Psoas muscle (tissue), 8 donors: Measurements from ENCODE around the gene SIPA1L2. TPM values are rescaled to one million over a fixed set of nuclear protein-coding genes. Genes with fewer than 3 reads are reported as not detected.

Experiments
- ATAC-seq, 4 donors: fragments of 200-7000 bp; cut with Tn5 transposase; one replicate each; pipeline ENCODE4 v1.9.1; 2020; ENCODE audit warnings: moderate library complexity in 3 of 4, mild to moderate bottlenecking in 2 of 4
- DNase-seq, 2 donors: peaks; one replicate each; pipeline ENCODE4 v3.0.0-alpha.2; 2020
- H3K27ac ChIP-seq: fragments of 200-600 bp; one replicate; pipeline ENCODE4 v1.8.0; 2022
- H3K27me3 ChIP-seq, 3 donors: fragments of 200-600 bp in 1 of 3; one replicate each; pipeline versions ENCODE4 v1.6.1 to v1.8.0; 2013 to 2022; ENCODE audit warnings: low read length in 2 of 3, mild to moderate bottlenecking in 2 of 3, moderate library complexity in 1 of 3; ENCODE audit not compliant: insufficient read depth in 3 of 3
- H3K36me3 ChIP-seq, 2 donors: fragments of 200-600 bp in 1 of 2; one replicate each; pipeline versions ENCODE4 v1.6.1 to v1.8.0; 2013 to 2022; ENCODE audit warnings: low read depth in 1 of 2, mild to moderate bottlenecking in 1 of 2, moderate library complexity in 1 of 2; ENCODE audit not compliant: insufficient read depth in 1 of 2
- H3K4me1 ChIP-seq: fragments of 200-600 bp; one replicate; pipeline ENCODE4 v1.8.0; 2022
- H3K4me3 ChIP-seq: fragments of 200-600 bp; one replicate; pipeline ENCODE4 v1.8.0; 2022; ENCODE audit warnings: mild to moderate bottlenecking
- H3K9me3 ChIP-seq: fragments of 200-600 bp; one replicate; pipeline ENCODE4 v1.8.0; 2022
- CTCF ChIP-seq: fragments of 200-600 bp; IDR thresholded peaks from one replicate; pipeline ENCODE4 v1.8.0; 2022; ENCODE audit warnings: antibody characterized with exemption
- WGBS, 3 donors: extraction: QIAGEN DNeasy Blood & Tissue Kit; methylation state at CpG; one replicate each; pipeline versions ENCODE4 v1.1.6 to v1.1.7; 2013; 5-methylcytosine and 5-hydroxymethylcytosine counted together
- intact Hi-C, 2 donors: fragments of 100-400 bp; cut with DNase I; formaldehyde crosslinking; loops; one replicate each; pipeline versions ENCODE4 v1.11.0 to v1.14.2; 2022
- polyA plus RNA-seq, 3 donors: library from polyadenylated mRNA; stranded (reverse); fragments of 200-250 nt; gene quantifications; one replicate each; pipeline ENCODE4 v1.2.3, GENCODE V29; 2013
- total RNA-seq, 4 donors: library from RNA; stranded (reverse); fragmentation: NEBNext Ultra II Directional in 2 of 4; extraction: Animal tissue kit (Norgen Biotek cat#: 25700) in 2 of 4; gene quantifications; one replicate each; pipeline versions ENCODE4 v1.2.1 to v1.2.4, GENCODE V29; 2021 to 2023
- donor health status: healthy with polysubstance abuse.
- donor health status: DM: no; HTN: no; CAD: no; lungs with moderate emphysema.
- donor health status: Bipolar disorder and iron deficiency.
- donor health status: healthy.
- donor health status: DM: yes; HTN: yes; CAD: no.
- donor health status: DM: no; HTN: no; CAD: no.
- donor health status: DM: no; HTN: no; CAD: no.
- donor health status: DM: yes; HTN: yes; CAD: no.

The SIPA1L2 gene
- total and polyA plus RNA-seq, 7 donors, result 4.3 to 54.4 (median 9.4) TPM

GRCh38 chr1:232599178-232600041, 30.5 kb downstream of the SIPA1L2 start:
- intact Hi-C loops, result no loop called here
- TF ChIP-seq CTCF, result no peak
- no peak for DNase-seq
- Histone ChIP-seq H3K4me3 (no peak overlapping the region), H3K27ac (no peak overlapping the region), H3K27me3 (no peaks in the 10 kb centered on the region), H3K4me1 (peaks cover 17% of the 10 kb centered on the region), H3K9me3 (no peaks in the 10 kb centered on the region), H3K36me3 (no peaks in the 10 kb centered on the region)
- no peak for ATAC-seq
- 67 to 82% (median 69%) methylated on average over 11 of the region's 11 CpGs for WGBS, 3 donors

DNA sequence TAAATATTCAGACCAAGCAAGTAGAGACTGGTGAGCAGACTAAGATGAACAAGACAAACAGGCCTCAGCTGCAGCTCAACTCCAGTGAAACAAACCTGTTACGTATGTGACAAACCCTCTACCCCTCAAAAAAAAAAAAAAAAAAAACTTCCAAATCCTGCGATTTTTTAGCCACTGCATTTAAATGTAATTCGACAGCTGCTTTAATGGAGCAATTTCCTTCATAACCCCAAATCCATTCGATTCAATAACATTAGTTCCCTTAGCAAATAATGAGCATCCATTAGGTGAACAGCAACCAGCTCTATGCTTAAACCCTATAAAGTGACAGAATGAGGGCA, 31.1 kb downstream of the SIPA1L2 start:
- no peak overlapping the region for H3K27ac ChIP-seq
- no peak for ATAC-seq
- WGBS, 3 donors, result 89 to 96% (median 96%) methylated on average over 4 of the region's 4 CpGs
- DNase-seq, result no peak
- intact Hi-C loops, result no loop called here
- no peak overlapping the region for H3K4me3 ChIP-seq
- no peaks in the 10 kb centered on the region for H3K27me3 ChIP-seq
- H3K36me3 ChIP-seq, result no peaks in the 10 kb centered on the region
- peaks cover 17% of the 10 kb centered on the region for H3K4me1 ChIP-seq
- no peak for TF ChIP-seq CTCF
- H3K9me3 ChIP-seq, result no peaks in the 10 kb centered on the region

GRCh38 chr1:232598133-232598532, 31.8 kb downstream of the SIPA1L2 start:
- H3K36me3 ChIP-seq, result no peaks in the 10 kb centered on the region
- H3K27me3 ChIP-seq, result no peaks in the 10 kb centered on the region
- TF ChIP-seq CTCF, result no peak
- no peaks in the 10 kb centered on the region for H3K9me3 ChIP-seq
- H3K4me1 ChIP-seq, result peaks cover 17% of the 10 kb centered on the region
- no peak overlapping the region for H3K4me3 ChIP-seq
- intact Hi-C loops, result no loop called here
- WGBS, 3 donors, result 97 to 100% (median 99%) methylated on average over 3 of the region's 3 CpGs
- no peak for ATAC-seq
- DNase-seq, result no peak
- no peak overlapping the region for H3K27ac ChIP-seq

DNA sequence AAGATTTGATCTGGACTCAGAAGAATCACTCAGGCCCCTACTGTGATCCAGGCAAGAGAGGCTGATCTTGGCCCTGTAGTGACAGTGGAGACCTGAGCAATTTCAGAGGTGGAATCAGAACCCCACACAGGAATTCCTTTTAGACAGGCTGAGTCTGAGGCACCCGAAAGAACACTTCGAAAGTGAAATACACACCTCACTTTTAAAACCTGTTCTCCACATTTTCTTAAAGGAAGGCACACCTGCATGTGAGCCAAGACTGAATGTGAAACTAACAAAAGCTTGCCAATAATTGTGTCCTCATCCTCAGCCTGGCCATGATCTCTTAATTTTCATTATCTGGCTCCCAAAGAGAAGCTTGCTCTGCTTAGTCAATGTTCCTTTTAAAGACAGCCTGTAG, 32.2 kb downstream of the SIPA1L2 start:
- TF ChIP-seq CTCF, result no peak
- intact Hi-C loops, result no loop called here
- Histone ChIP-seq H3K27ac (no peak overlapping the region), H3K9me3 (no peaks in the 10 kb centered on the region), H3K27me3 (no peaks in the 10 kb centered on the region), H3K4me1 (peaks cover 17% of the 10 kb centered on the region), H3K36me3 (no peaks in the 10 kb centered on the region), H3K4me3 (no peak overlapping the region)
- whole genome bisulfite sequencing, 3 donors, result 71 to 83% (median 78%) methylated on average over 2 of the region's 2 CpGs
- DNase-seq (no peak), ATAC-seq (no peak)
